Ammon's horn (tissue), 1 donor: ENCODE data around the gene RHD.
"Not testable (repeated sequence)": the region's sequence is repeated elsewhere in the genome, so short reads cannot be mapped to it uniquely, and the experiment has no call there.

Source experiments
- DNase-seq: peaks from one replicate; pipeline ENCODE4 v3.0.0-alpha.2; 2016; ENCODE audit warnings: low spot score

RHD gene

DNA sequence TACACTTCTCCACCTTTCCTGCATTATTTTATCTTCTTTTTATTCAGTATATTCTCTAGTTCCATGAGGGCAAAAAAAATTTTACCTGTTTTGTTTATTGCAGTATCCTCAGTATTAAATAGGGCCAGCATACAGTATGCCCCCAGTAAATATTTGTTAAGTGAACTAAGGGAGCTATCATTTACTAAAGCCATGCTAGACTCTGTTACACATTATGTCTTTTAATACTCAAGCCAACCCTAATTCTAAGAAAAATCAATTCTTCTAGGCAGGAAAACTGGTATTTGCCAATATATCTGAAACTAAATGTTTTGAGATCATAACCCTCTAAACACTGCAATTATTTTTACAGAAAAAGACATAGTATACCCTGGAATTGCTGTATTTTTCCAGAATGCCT is 84.1 kb downstream of the RHD start:
- DNase-seq = no peak

DNA sequence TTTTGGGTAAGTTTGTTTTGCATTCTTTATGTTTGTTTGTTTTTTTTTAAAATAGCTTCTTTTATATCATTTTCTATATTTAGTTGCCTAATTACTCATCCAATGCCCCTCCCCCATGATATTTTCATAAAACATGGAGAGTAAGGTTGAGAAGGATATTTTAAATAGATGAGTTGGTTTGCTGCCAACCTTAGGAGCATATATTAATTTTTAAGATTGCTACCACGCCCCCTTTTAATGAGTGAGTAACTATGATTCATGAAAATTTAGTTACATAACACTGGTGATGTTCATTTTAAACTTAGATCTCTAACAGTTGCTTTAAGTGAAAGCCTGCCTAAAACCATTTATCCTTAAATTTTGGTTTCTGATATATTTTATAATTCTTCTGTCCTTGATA is 84.5 kb downstream of the RHD start:
- no peak for DNase-seq

DNA sequence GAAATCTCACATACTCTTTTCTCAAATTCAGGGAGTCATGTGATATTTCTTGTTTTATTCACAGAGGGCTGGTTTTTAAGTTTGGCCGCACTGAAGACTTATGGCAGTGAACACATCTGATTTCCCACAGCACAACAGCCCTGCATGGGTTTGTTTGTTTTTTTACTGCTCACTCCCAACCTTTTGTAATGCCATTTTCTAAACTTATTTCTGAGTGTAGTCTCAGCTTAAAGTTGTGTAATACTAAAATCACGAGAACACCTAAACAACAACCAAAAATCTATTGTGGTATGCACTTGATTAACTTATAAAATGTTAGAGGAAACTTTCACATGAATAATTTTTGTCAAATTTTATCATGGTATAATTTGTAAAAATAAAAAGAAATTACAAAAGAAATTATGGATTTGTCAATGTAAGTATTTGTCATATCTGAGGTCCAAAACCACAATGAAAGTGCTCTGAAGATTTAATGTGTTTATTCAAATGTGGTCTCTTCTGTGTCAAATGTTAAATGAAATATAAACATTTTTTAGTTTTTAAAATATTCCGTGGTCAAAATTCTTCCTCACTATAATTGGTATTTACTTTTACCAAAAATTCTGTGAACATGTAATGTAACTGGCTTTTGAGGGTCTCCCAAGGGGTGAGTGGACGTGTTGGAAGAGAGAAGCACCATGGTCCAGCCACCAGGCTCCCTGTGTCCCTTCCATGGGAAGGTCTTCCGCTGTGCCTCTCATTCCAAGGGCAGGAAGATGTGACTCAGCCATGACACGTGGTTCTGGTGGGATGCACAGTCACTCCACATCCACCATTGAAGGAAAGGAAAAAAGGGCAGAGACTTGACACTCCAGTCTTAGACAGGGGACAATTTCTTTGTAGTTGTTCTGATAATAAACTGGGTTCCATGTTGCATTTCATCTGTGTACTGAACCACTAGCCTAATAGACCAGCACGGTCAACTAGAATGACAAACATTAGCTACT is 88.6 kb downstream of the RHD start:
- DNase-seq = no peak

DNA sequence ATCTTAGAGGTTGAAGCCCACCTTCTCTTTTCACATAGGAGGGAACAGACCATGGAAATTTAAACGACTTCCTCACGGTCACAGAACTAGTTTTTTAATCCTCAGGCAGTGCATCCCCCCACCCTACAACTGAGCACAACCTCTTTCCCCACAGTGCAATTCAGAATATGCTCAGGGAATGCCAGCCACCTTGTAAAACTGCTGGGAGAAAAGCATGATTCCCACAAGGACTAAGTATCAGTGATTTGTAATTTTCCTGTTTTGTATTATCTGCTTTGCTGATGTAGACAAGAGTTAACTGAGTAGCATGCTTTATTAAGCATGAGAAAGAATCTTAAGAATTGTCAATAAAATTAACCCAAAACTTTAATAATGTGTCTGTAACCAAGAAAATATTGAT is 89.6 kb downstream of the RHD start:
- no peak for DNase-seq

DNA sequence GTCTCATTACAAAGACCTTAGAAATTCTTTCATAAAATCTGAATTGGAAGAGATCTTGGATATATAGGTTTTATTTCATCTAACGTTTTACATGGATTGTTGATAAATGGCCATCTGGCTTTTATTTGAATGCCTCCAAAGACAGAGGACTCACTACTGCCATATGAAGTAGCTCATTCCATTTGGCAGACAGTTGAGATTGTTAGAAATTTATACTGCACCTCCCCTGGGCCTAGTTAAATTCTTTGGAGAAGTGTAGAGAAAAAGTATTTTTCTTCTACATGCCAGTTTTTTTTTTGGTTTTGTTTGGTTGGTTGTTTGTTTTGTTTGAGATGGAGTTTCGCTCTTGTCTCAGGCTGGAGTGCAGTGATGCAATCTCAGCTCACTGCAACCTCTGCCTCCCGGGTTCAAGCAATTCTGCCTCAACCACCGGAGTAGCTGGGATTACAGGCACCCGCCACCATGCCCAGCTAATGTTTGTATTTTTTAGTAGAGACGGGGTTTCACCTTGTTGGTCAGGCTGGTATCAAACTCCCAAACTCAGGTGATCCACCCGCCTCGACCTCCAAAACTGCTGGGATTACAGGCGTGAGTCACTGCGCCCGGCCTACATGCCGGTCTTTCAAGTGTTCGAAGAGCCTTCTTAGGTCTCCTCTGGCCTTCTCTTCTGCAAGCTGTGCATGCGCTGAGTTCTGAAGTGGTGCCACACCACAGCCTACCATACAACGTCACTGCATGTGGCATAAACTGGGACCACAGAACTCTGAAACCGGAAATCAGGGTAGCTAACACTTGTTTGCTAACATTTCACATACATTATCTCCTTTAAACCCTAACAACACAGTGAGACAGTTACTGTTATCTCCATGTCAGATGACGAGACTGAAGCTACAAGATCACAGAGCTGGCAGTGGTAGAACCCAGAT is 90.6 kb downstream of the RHD start:
- DNase-seq = not testable (repeated sequence)

DNA sequence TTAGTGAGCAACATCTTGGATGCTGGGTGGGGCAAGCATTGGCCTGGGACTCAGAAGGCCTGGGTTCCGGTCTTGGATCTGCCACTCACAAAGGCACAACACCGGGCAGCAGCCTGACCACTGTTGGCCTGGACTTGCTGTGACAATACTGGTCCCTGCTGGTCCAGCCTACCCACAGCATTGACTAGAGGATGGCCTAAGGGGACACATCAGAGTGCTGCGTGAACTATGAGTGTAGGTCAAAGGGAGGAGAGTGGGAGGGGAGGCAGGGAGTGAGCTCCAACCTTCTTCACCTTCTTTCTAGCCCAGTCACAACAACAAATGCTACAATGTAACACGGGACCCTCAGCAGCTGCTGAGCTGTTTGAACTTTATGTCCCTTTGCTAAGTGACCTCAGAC is 96.9 kb downstream of the RHD start:
- DNase-seq = no peak

DNA sequence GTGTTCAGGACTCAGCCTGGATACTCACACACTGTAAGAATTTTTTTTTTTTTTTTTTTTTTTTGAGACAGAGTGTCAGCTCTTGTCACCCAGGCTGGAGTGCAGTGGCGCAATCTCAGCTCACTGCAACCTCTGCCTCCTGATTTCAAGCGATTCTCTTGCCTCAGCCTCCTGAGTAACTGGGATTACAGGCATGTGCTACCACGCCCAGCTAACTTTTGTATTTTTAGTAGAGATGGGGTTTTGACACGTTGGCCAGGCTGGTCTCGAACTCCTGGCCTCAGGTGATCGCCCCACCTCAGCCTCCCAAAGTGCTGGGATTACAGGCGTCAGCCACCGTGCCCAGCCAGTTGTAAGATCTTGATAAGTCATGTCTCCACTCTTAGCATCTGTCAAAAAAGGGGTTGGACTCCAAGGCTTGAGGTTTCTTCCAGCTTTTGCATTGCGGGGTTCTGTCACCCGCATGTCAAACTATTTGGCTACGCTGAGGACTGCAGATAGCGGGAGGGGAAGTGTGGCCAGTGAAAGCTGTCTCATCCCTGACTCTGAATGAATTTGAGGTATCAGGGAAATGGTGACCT is 97.5 kb downstream of the RHD start:
- not testable (repeated sequence) for DNase-seq

DNA sequence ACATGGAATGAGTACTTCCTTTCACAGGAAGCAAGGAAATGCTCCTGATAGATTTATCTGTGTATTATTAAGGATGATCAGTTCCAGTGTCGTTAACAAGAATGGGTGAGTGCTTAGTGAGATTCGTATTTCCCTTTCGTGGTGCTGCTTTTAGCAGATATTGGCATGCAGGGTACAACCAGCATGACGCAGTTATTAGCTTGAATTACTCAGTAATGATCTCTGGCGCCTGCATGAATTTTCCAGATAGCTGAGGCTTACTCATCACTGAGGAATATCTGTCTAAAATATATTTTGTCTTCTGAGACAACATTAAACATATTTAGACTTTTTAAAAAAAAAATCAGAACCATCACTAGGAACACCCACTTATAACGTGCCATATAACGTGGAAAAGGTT is 99.4 kb downstream of the RHD start:
- not testable (repeated sequence) for DNase-seq

DNA sequence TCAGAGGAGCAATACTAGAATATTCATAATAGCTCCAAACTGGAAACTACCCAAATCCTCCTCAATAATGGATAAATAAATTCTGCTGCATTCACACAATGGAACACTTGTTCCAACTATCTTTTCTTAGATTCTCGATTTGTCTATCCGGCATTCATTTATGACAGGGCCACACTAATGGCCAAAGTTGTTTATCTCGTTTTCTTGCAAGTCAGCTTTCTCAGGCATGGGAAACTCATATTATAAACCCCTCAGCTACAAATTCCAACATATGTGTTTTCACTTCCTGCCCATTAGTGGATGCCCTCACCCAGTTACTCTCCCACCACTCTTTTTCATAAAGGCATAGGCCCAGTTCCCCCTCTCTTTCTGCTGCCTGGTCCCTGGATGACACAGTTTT is 106.1 kb downstream of the RHD start:
- DNase-seq = not testable (repeated sequence)
